Bronchial smooth muscle cell (primary cell): ENCODE data around the gene SERPINA4. TPM values are rescaled to one million over a fixed set of nuclear protein-coding genes. Genes with fewer than 3 reads are reported as not detected.

Experiments used
- total RNA-seq: library from RNA; depleted of rRNA; stranded (reverse); fragments of >200 nt; gene quantifications from 2 replicates; pipeline ENCODE4 v1.2.1, GENCODE V29; 2014

The SERPINA4 gene, protein sequence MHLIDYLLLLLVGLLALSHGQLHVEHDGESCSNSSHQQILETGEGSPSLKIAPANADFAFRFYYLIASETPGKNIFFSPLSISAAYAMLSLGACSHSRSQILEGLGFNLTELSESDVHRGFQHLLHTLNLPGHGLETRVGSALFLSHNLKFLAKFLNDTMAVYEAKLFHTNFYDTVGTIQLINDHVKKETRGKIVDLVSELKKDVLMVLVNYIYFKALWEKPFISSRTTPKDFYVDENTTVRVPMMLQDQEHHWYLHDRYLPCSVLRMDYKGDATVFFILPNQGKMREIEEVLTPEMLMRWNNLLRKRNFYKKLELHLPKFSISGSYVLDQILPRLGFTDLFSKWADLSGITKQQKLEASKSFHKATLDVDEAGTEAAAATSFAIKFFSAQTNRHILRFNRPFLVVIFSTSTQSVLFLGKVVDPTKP
- not detected in 2 replicates for total RNA-seq

DNA sequence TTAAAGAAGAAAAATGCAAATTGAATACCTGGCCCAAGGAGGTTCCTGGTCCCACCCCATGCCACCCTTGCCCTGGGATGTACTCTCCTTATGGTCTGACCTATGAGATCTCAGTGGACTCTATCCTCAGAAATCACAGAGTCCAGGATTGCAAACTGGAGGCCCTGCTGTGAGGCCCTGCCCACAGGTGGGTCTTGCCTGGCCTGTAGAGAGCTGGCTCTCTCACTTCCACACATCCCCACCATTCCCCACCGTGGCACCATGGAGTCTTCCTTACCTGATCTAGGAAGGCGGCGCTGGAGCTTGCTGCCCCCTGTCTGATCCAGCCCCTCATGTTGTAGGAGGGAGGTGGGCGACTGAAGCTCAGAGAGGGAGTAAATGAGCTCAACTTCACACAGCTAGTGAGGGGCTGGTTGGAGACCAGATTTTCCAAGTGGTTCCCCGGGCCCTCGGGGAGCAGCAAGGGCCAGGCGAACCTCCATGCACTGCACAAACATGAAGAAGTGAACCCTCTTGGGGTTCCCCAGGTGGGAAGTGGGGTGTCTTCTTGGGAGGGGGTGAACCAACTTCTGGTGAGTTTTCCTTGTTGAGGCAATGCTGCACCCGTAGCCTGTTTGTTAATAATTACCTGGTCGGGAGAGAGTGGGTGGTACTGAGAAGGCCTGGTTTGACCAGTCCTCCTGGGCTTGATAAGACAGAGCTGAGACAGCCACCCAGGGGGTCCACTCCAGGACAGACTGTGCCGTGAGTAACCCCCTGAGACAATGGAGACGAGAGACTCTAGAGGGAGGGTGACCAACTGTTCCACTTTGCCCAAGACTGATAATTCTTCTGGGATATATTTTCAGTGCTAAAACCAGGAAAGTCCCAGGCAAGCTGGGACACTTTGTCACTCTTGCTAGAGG, at the start of gene SERPINA4:
Gene SERPINA4 (plus strand): TSS at position 692 of the 905 bp plus-strand sequence. CDS start 2,041 bp downstream, outside the sequence.

DNA sequence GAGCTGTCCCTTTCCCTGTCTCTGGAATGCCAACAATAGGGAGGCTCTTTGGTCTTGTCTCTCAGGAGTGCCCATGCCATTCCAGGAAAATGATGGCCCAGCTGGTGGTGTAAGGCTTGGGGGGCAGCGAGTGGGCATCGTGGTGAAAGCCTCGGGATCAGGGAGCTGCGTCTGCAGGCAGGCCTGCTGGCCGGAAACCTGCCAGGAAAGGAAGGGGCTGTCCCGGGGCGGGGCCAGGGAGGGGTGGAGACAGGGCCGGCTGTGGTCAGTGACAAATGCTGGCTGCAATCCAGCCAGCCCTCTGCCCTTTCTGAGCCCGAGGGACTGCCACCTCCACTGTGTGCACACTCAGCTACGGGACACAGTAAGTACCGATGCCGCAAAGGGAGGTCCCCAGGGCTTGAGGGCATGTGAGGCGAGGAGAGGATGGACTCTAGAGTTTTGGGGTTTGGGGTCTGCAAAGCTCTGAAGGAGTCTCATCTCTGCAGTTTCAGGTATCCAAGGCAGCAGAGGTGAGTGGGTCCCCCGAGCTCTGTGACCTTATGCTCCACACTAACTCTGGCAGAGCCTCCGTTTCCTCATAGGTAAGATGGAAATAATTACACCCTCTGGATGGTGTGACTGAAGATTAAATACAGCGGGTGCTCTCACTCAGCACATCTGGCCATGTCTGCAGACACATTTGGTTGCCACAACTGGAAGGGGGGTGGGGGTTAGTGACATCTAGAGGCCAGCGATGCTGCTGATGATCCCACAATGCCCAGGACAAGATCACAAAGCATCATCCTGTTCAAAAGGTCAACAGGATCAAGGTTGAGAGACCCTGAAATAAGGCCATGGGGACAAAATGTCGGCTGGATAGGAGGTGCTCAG, 20.1 kb downstream of the SERPINA4 start, which contains the start of gene SERPINA5:
Gene SERPINA5 (plus strand): TSS at position 300 of the 873 bp plus-strand sequence. CDS start 5,937 bp downstream, outside the sequence.

DNA sequence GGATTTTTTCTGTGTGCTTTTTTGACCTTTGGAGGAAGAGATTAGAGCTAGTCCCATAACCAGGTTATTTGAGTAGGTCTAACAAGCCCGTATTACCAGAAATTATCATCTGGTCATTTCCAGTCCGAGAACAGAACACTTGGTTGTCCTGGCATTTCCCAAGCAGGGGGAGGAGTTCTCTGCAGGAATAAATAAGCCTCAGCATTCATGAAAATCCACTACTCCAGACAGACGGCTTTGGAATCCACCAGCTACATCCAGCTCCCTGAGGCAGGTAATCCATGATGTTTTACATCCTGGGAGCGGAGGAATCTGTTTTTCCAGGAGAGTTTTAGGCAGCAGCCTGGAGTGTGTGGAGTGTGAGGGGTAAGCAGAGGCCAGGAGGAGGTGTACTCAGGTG, 50.9 kb downstream of the SERPINA4 start, which contains the start of gene SERPINA3:
Gene SERPINA3 (plus strand): TSS at position 218 of the 400 bp plus-strand sequence. CDS start 2,051 bp downstream, outside the sequence.

Other genes starting within 250 kb of the SERPINA4 start
- gene SERPINA6, start 238.1 kb upstream of the SERPINA4 start, total RNA-seq: not detected in 2 replicates
- gene SERPINA2, start 194.7 kb upstream of the SERPINA4 start, total RNA-seq: not detected in 2 replicates
- gene SERPINA1, start 172.8 kb upstream of the SERPINA4 start, total RNA-seq: 0.16 and 0.26 TPM in 2 replicates
- gene SERPINA11, start 108.6 kb upstream of the SERPINA4 start, total RNA-seq: not detected in 2 replicates
- not detected in 2 replicates for gene SERPINA9, start 85.2 kb upstream of the SERPINA4 start, total RNA-seq
- gene SERPINA12, start 52.0 kb upstream of the SERPINA4 start, total RNA-seq: not detected in 2 replicates
- gene SERPINA5, start 20.0 kb downstream of the SERPINA4 start, total RNA-seq: under 0.01 and 0.09 TPM in 2 replicates
- 0.32 and 8.7 TPM in 2 replicates for gene SERPINA3, start 50.9 kb downstream of the SERPINA4 start, total RNA-seq
- not detected in 2 replicates for gene GSC, start 208.7 kb downstream of the SERPINA4 start, total RNA-seq